HL-60 (cell line): Measurements from ENCODE around the gene AMER2.

ENCODE experiments used
- DNase-seq, 2 experiments: peaks; one replicate each; pipeline ENCODE4 v3.0.0-alpha.2; 2010 to 2020; ENCODE audit warnings: low read depth in 1 of 2, low spot score in 1 of 2
- H3K27ac ChIP-seq: fragments of 250-450 bp; sonication (Bioruptor Pico); replicated peaks from 2 replicates; pipeline ENCODE4 v1.5.1; 2020; ENCODE audit warnings: mild to moderate bottlenecking, moderate library complexity
- H3K27me3 ChIP-seq: fragments of 250-450 bp; sonication (Bioruptor Pico); 2 replicates; pipeline ENCODE4 v1.5.1; 2021; ENCODE audit warnings: mild to moderate bottlenecking, moderate library complexity; ENCODE audit not compliant: insufficient read depth, poor library complexity, severe bottlenecking
- H3K4me3 ChIP-seq: replicated peaks from 2 replicates; pipeline ENCODE4 v1.5.1; 2011; ENCODE audit warnings: mild to moderate bottlenecking, control low read depth, low read length; ENCODE audit not compliant: insufficient read depth
- CTCF ChIP-seq: IDR thresholded peaks from one replicate; pipeline ENCODE4 v1.5.1; 2011; ENCODE audit warnings: low read length, control low read depth, inconsistent platforms; ENCODE audit not compliant: insufficient read depth
- GABPA ChIP-seq: IDR thresholded peaks from 2 replicates; pipeline ENCODE4 v1.6.1; 2012; ENCODE audit warnings: low read depth
- POLR2AphosphoS5 ChIP-seq: IDR thresholded peaks from 2 replicates; pipeline ENCODE4 v1.6.1; 2012; ENCODE audit warnings: low read depth
- SPI1 ChIP-seq: IDR thresholded peaks from 2 replicates; pipeline ENCODE4 v1.6.1; 2012; ENCODE audit warnings: low read depth, mild to moderate bottlenecking, borderline replicate concordance
- TF ChIP-seq, protein P1 (sequence below): IDR thresholded peaks from 2 replicates; pipeline ENCODE4 v1.6.1; 2012; ENCODE audit warnings: low read depth; ENCODE audit not compliant: insufficient replicate concordance

Gene AMER2

DNA sequence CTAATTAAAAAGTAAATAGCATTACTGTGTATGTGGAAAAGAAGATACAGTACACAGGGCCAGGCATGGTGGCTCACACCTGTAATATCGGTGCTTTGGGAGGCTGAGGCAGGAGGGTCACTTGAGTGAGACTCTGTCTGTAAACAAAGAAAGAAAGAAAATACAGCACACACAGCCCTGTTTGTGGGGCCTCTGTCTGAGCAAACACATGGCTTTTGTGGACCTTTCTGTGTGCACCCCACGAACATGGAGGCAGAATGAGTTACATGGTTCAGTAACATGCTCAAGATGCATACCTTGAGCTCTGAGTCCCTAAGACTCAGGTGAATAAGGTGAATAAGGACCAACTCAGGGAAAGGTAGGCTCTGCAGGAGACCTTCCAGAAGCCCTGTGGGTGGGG lies 20.0 kb upstream of the AMER2 start:
- DNase-seq, result no peak
- TF ChIP-seq SPI1, result no peak
- TF ChIP-seq, protein P1, sequence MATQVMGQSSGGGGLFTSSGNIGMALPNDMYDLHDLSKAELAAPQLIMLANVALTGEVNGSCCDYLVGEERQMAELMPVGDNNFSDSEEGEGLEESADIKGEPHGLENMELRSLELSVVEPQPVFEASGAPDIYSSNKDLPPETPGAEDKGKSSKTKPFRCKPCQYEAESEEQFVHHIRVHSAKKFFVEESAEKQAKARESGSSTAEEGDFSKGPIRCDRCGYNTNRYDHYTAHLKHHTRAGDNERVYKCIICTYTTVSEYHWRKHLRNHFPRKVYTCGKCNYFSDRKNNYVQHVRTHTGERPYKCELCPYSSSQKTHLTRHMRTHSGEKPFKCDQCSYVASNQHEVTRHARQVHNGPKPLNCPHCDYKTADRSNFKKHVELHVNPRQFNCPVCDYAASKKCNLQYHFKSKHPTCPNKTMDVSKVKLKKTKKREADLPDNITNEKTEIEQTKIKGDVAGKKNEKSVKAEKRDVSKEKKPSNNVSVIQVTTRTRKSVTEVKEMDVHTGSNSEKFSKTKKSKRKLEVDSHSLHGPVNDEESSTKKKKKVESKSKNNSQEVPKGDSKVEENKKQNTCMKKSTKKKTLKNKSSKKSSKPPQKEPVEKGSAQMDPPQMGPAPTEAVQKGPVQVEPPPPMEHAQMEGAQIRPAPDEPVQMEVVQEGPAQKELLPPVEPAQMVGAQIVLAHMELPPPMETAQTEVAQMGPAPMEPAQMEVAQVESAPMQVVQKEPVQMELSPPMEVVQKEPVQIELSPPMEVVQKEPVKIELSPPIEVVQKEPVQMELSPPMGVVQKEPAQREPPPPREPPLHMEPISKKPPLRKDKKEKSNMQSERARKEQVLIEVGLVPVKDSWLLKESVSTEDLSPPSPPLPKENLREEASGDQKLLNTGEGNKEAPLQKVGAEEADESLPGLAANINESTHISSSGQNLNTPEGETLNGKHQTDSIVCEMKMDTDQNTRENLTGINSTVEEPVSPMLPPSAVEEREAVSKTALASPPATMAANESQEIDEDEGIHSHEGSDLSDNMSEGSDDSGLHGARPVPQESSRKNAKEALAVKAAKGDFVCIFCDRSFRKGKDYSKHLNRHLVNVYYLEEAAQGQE, result no peak
- TF ChIP-seq GABPA, result no peak
- no peak for TF ChIP-seq POLR2AphosphoS5
- TF ChIP-seq CTCF, result no peak
- H3K4me3 ChIP-seq, result no peak overlapping the region
- peaks cover 7% of the 10 kb centered on the region for H3K27me3 ChIP-seq
- H3K27ac ChIP-seq, result no peak overlapping the region

DNA sequence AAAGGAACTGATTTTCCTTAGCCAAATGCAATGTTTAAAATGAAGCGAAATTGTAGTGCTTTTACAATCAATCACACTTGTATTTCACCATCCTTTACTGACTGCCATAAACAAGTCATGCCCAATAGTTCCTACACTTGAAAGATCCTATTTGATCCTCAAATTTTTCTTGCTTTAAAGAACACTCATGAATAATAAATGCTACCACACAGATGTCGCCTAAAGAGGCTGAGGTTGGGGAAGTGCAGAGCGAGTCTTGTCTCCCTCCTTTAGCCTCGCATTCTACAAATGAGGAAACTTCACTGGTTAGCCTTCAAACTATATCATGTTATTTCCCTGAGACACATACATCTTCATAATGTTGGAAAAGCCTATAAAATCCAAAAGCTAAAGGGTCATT lies 18.7 kb upstream of the AMER2 start:
- Histone ChIP-seq H3K27me3 (peaks cover 8% of the 10 kb centered on the region), H3K27ac (no peak overlapping the region), H3K4me3 (no peak overlapping the region)
- TF ChIP-seq GABPA, result no peak
- TF ChIP-seq CTCF, result no peak
- TF ChIP-seq POLR2AphosphoS5, result no peak
- no peak for TF ChIP-seq SPI1
- TF ChIP-seq, protein P1, result no peak
- DNase-seq, result no peak

DNA sequence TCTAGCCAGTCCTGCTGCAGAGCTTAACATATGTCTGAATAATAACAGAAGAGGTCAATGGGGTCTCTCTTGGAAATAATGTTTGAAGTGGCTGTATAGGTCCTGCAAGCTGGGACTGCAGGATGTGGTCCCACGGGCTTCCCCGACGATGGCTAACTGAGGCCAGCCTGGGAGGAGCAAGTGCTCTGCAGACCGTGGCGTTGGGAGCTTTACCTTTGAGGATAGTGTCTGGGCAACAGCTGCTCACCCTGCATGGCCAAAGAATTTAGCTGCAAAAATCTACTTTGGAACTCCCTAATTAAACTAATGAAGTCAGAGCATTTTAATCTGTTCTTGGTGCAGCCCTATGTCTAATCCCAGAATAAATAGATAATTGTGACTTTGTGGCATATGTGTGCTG lies 18.2 kb upstream of the AMER2 start:
- H3K27me3 ChIP-seq, result peaks cover 8% of the 10 kb centered on the region
- H3K27ac ChIP-seq, result no peak overlapping the region
- no peak for DNase-seq
- TF ChIP-seq CTCF (no peak), SPI1 (no peak), GABPA (no peak), POLR2AphosphoS5 (no peak)
- TF ChIP-seq, protein P1, result no peak
- H3K4me3 ChIP-seq, result no peak overlapping the region
